ENCODE data around the gene ATP8B4.

Gene ATP8B4

DNA sequence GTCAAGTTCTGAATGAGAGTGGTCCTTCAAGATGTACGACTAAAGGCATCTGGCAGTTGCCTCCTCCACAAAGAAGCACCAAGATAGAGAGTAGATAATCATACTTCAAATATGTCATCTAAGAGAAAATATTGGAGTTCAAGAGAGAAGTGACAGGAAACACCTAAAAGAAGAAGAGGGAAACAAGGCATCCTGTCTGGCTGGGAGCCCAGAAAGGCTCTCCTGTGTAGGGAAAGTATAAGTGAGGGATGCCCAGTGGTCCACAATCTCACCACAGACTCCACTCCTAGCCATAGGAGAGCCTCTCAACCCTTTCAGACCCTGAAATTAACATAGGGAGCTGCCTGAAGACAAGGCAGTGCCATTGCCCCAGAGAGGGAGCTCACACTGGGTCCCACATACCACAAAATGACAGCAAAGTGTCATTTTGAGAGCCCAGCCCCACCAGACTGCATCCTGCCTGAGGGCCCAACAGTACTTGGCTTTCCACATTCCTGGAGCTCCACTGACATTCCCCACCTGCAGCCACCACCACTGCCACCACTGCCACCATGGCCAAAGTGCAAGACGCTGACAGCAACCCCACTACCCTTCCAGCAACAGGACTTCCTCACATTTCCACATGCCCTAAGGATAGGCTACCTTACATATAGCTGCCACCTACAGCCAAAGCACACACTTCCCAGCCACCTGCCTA, 210.6 kb downstream of the ATP8B4 start:
- H3K4me3 ChIP-seq (ENCODE audit: low read length) = no peak overlapping the region
- DNase-seq (ENCODE audit: low read depth, low spot score) = no peak

GRCh38 chr15:49906966-49907365, 212.1 kb downstream of the ATP8B4 start:
- H3K4me3 ChIP-seq (ENCODE audit: low read length) = no peak overlapping the region
- no peak for DNase-seq (ENCODE audit: low read depth, low spot score)

DNA sequence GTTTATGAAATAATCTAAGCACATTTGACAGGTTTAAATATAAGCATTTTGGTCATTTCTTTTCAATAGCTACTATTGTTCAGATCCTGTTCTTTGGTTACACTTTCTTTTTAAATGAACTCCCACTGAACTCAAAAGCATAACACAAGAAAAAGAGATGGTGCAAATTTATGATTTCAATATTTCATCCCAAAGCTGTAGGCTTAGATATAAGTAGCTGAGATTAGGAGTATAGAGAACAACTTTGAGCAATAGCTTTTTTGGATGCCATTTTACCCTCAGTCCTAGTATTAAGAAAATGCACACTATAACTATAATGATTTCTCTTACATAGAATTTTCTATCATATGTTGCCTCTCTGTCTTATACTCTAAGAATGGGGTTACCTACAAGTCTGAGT, 213.8 kb downstream of the ATP8B4 start:
- no peak overlapping the region for H3K4me3 ChIP-seq (ENCODE audit: low read length)
- no peak for DNase-seq (ENCODE audit: low read depth, low spot score)

DNA sequence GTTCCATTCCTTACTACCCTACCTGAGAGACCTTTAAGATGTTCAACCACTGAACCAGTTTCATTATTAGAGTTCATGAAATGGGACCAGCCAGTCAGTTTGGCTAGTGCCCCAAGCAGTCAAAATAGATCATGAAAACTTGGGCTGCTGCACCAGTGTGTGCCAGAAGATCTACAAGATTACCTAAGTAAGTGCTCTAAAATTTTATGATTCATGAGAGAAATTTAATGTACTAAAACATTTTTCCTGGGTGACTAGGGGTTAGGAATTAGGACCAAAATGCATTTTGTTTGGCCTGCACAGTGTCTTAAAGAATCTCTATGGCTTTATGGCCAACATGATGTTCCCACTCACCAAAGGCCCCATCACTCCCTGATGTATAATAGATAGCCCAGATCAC, 214.7 kb downstream of the ATP8B4 start:
- no peak for DNase-seq (ENCODE audit: low read depth, low spot score)
- H3K4me3 ChIP-seq (ENCODE audit: low read length) = no peak overlapping the region

GRCh38 chr15:49902685-49903501, 216.1 kb downstream of the ATP8B4 start:
- H3K4me3 ChIP-seq (ENCODE audit: low read length) = no peak overlapping the region
- no peak for DNase-seq (ENCODE audit: low read depth, low spot score)

GRCh38 chr15:49901996-49902684, 216.9 kb downstream of the ATP8B4 start:
- DNase-seq (ENCODE audit: low read depth, low spot score) = no peak
- H3K4me3 ChIP-seq (ENCODE audit: low read length) = no peak overlapping the region

DNA sequence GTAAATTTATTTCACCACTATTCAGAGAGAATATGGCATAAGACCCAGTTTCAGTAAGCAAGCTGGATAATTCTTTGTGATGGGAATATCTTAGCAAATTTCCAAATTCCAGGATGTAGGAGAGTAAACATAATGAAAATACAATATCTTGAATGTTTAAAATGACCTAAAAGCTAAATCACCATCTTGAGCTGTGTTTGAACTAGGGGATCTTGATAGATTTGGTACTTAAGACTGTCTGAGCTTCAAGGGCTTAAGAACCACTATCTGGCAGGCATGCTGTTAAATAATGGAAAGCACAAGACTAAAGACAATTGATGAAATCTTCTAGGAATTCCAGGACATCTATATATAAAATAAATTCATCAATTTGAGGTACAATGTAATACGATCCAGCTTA, 217.7 kb downstream of the ATP8B4 start:
- H3K4me3 ChIP-seq (ENCODE audit: low read length) = no peak overlapping the region
- DNase-seq (ENCODE audit: low read depth, low spot score) = no peak

DNA sequence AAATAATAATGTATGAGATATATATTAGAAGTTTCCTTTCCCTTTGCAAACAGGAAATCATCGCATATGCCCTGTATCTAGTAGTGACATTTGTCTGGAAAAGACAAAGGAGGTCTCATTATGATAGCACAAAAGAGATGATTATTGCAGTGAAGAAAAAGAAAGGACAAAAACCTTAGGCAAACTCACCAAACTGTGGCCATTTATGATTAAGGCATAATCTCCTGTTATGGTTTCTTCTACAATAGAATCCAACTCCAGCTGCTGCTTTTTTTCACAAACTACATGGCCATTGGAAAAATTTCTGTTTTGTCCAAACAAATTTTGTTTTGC, 218.2 kb downstream of the ATP8B4 start:
- H3K4me3 ChIP-seq (ENCODE audit: low read length) = no peak overlapping the region
- no peak for DNase-seq (ENCODE audit: low read depth, low spot score)

- DNase-seq (ENCODE audit: low read depth, low spot score) = no peak
- H3K4me3 ChIP-seq (ENCODE audit: low read length) = no peak overlapping the region
Measured at GRCh38 chr15:49900006-49900902, 218.8 kb downstream of the ATP8B4 start.

- no peak overlapping the region for H3K4me3 ChIP-seq (ENCODE audit: low read length)
- no peak for DNase-seq (ENCODE audit: low read depth, low spot score)
Measured at GRCh38 chr15:49898575-49899283, 220.3 kb downstream of the ATP8B4 start.

GRCh38 chr15:49898097-49898496, 220.9 kb downstream of the ATP8B4 start:
- DNase-seq (ENCODE audit: low read depth, low spot score) = no peak
- no peak overlapping the region for H3K4me3 ChIP-seq (ENCODE audit: low read length)

DNA sequence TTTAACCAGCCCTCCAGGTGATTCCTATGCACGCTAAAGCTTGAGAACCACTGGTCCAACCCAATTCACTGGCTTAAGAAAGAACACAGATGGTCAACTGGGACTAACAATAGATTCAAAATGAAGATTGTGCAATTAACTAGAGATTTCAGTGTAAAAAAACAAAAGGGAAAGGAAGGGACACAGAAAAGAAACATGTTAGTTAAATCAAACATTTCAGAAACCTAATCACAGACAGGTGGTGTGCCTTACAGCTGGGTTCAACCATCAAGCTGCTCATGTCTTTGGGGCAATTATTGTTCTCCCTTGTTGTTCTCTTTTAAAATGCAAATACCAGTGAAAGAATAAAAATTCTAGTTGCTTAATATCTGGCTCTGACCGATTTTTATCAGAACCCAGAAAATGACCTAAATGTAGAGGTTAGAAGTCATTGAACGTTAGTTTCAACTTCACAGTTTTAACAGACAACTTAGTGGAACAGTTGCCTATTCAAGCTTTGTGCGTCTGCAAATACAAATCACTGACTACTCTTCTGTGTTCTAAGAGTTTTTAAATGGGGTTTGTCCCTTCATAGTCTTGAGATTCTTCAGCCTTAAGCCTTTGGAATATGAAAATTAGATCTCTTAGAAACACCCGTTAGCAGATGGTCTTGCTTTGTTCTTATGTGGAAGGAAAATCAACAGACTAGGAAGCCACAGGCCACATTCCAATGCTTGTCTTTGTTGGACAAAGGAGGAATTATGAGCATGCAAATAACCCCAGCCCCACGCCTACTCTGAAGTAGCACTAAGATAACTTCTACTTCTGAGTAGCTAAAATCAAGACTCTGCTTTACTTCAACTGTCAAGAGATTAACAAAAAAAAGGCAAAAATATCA, 223.4 kb downstream of the ATP8B4 start:
- no peak for DNase-seq (ENCODE audit: low read depth, low spot score)
- no peak overlapping the region for H3K4me3 ChIP-seq (ENCODE audit: low read length)

GRCh38 chr15:49890689-49891088, 228.3 kb downstream of the ATP8B4 start:
- H3K4me3 ChIP-seq (ENCODE audit: low read length) = no peak overlapping the region
- DNase-seq (ENCODE audit: low read depth, low spot score) = no peak

- H3K4me3 ChIP-seq (ENCODE audit: low read length) = no peak overlapping the region
Measured at GRCh38 chr15:49889536-49889935, 229.5 kb downstream of the ATP8B4 start.

DNA sequence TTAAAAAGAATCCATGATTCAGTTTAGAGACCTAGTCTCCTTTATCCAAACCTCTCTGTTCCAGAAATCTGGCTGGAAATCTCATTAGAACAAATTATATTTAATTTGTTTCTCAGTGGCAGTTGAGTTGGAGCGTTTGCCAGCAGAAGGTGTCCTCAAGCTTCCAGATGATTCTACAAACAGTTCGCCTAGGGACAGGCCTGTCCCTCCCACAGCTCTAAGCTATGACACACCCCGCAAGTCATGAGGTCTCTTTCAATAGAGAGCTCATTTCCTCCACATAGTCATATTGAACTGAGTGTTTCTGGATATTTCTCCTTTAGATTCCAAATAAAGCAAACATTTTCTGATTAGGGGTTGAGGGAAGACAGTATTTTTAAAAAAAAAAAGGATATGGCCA, 230.3 kb downstream of the ATP8B4 start:
- DNase-seq (ENCODE audit: low read depth, low spot score) = no peak
- H3K4me3 ChIP-seq (ENCODE audit: low read length) = no peak overlapping the region

More at GRCh38 chr15:49889536-49889935, 229.5 kb downstream of the ATP8B4 start:
- DNase-seq (ENCODE audit: low read depth, low spot score) = no peak

GRCh38 chr15:49888323-49888693, 230.7 kb downstream of the ATP8B4 start:
- no peak for DNase-seq (ENCODE audit: low read depth, low spot score)
- no peak overlapping the region for H3K4me3 ChIP-seq (ENCODE audit: low read length)

GRCh38 chr15:49887659-49888322, 231.2 kb downstream of the ATP8B4 start:
- no peak overlapping the region for H3K4me3 ChIP-seq (ENCODE audit: low read length)
- DNase-seq (ENCODE audit: low read depth, low spot score) = no peak
